HG02884 (cell line): ENCODE measurements around the gene PSTPIP1.

Experiments
- ATAC-seq: cut with Tn5 transposase; IDR thresholded peaks from one replicate; pipeline ENCODE4 v1.9.1; 2021; ENCODE audit warnings: mild to moderate bottlenecking, moderate library complexity; ENCODE audit not compliant: unreplicated experiment

The PSTPIP1 gene

GRCh38 chr15:76998663-76999285 is 3.8 kb downstream of the PSTPIP1 start:
- no peak for ATAC-seq

GRCh38 chr15:76999996-77000395 is 5.1 kb downstream of the PSTPIP1 start:
- no peak for ATAC-seq

GRCh38 chr15:77001351-77001750 is 6.4 kb downstream of the PSTPIP1 start:
- ATAC-seq = no peak

DNA sequence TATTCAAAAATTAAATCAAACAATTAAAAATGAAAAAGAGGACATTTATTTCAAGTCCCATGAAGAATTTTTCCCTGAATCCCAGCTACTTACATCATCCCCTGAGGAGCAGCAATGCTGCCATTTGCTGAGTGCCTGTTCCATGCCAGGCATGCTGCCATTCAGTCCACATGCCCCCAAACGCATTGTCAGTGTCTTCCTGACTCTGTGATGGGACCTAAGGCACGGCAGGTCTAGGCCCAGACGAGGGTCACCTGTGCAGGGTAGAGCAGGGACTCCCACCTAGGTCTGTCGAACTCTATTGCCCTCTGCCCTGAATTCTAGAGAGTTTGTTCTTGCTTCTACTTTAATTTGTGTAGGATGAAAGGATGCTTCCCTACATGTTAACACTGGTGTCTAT is 7.0 kb downstream of the PSTPIP1 start:
- no peak for ATAC-seq

- no peak for ATAC-seq
Observed at GRCh38 chr15:77002436-77002835, 7.5 kb downstream of the PSTPIP1 start.

DNA sequence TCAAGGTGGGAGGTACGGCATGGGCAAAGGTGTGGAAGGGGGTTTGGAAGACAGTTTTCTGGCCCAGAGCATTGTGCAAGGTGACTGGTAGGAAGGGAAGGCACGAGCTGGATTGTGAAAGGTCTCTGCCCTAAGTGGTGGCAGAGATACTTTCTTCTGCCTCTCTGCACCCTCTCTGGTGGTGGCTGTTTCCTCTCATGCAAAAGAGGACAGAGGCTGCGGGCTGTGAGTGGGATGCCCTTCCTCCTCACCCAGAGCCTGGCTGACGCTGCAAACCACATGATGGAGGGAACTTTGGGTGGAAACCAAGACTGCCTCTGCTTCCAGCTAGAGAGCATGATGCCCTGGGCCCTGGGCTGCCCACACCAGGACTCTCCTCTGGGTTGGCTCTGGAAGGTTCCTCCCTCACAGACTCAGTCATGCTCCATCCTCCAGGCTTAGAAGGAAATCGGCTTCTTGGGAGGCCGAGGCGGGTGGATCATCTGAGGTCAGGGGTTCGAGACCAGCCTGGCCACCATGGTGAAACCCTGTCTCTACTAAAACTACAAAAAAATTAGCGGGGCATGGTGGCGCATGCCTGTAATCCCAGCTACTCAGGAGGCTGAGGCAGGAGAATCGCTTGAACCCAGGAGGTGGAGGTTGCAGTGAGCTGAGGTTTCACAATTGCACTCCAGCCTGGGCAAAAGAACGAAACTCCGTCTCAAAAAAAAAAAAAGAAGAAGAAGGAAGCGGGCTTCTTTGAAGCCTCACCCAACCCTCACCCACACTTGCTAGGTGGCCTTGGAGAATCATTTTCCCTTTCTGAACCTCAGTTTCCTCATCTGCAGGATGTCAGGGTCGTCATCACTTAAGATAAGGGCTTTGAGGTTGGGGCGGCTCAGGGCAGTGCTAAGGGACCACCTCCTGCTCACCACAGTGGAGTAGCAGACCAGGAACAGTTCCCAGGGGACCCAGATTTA is 8.3 kb downstream of the PSTPIP1 start:
- peak; percentile 60 for ATAC-seq

- no peak for ATAC-seq
Observed at GRCh38 chr15:77004189-77004588, 9.3 kb downstream of the PSTPIP1 start.

- no peak for ATAC-seq
Observed at GRCh38 chr15:77009176-77009575, 14.2 kb downstream of the PSTPIP1 start.

DNA sequence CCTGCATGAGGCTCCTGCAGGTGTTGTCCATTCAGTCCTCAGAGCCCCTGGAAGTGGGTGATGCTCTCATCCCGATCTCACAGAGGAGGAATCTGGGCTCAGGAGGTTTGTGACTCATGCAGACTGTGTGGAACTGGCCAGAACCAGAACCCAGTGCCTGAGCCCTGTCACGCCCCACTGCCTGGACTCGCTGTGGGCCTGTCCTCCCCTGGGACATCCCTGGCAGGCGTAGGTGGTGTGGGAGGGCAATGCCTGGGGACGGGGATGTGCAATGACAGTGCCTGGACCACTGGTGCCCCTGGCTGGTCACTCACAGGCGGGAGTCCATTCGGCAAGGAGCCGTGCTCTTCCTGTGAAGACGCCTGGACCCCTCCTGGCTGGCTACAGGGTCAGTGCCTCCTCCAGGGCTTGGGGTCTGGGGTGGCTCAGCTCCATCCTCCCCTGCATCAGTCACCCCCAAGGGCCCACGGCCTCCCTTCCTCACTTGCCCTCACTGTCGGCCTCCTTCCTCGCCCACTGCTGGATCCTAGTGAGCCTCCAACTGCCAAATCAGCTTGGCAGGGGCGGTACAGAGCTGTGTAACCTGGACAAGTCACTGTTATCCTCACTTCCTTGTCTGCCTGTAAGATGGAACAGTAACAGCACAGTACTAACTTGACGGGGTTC is 14.9 kb downstream of the PSTPIP1 start:
- no peak for ATAC-seq

DNA sequence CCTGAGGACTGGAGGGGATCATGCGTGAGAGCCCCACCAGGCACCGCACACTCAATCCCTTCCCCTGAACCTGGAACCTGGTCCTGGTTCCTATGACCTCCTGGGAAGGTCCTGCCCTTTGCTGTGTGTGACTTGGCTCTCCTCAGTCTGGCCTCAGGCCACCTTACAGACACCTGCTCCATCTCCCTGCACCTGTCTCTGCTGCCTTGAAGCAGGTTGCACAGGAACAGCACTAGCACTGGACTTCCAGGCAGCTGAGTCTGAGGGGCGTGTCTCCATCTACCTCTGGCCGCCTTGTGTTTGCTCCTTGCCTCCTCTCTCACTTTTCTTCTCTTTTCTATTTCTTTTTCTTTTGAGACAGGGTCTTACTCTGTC is 15.4 kb downstream of the PSTPIP1 start:
- ATAC-seq = no peak

DNA sequence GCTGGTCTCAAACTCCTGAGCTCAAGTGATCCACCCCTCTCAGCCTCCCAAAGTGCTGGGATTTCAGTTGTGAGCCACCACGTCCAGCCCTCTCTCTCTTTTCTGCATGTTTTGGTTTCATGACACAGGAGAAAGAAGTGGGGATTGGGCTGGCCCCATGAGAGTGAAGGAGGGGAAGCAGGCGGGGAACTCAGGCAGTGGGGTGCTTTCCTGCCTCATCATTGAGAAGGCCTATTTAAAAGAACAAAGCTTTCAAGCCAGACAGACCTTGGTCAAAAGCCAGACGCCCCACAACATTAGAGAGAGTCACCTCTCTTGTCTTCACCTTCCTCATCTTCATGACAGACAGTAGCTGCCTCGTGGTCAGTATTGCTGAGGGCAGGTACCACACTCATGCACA is 15.9 kb downstream of the PSTPIP1 start:
- no peak for ATAC-seq

- ATAC-seq = no peak
Observed at GRCh38 chr15:77012117-77012712, 17.3 kb downstream of the PSTPIP1 start.

DNA sequence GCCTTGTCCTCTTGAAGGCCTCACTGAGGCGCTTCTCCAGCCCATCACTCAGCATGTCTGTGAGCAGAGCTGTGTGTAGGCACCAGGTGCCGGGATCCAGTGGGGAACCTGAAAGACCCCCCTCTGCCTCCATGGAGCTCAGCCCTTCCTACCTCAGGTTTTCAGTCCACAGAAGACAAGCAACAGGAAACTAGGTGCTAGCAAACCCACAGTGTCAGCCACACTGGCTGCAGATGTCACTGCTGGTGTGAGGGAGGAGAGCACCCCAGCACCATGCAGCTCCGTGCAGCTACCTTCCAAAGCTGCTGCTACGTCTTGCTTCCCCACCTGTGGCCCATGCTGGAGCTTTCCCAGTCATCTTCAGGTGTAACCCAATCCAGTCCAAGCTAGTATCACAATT is 17.9 kb downstream of the PSTPIP1 start:
- ATAC-seq = no peak

DNA sequence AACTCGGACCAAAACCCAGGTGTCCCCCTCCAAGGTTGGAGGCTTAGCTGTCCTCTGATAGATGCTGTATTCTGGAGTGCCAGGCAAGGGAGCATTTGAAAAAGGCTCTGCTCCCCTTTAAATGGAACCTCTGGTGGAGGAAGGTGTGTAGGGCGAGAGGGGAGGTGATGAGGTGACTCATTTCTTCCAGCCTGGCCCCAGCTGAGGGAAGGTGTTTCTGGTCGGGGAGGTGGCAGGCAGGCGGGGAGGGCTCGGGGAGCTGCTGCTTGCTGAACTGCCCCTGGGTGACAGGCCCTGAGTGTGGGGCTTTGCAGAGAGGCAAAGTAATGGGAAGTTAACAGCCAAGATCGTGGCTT is 18.8 kb downstream of the PSTPIP1 start:
- no peak for ATAC-seq

- no peak for ATAC-seq
Observed at GRCh38 chr15:77014132-77015081, 19.5 kb downstream of the PSTPIP1 start.

- no peak for ATAC-seq
Observed at GRCh38 chr15:77015646-77016320, 20.9 kb downstream of the PSTPIP1 start.

DNA sequence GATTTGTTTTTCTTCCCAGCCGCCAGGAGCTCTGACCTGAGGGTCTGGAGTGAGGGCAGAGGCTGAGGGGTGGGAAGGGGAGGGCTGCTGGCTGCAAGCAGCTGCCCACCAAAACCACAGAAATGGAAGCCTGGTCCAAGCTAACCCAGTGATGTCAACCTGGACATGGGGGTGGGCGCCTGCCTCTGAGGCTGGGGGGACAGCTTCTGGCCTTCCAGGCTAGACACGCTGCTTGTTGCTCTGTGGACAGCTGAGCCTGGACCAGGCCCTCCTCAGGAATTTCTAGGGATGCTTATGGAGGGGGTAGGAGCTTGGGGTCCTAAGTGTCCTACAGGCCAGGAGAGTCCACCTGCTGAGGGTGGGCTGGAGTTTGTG is 21.4 kb downstream of the PSTPIP1 start:
- ATAC-seq = no peak

GRCh38 chr15:77017091-77017660 is 22.2 kb downstream of the PSTPIP1 start:
- ATAC-seq = no peak
